ENCODE data around the gene OVCH1. TPM values are rescaled to one million over a fixed set of nuclear protein-coding genes. Genes with fewer than 3 reads are reported as not detected.

OVCH1 gene
- polyA plus RNA-seq, 1 experiment: 0.26 TPM

DNA sequence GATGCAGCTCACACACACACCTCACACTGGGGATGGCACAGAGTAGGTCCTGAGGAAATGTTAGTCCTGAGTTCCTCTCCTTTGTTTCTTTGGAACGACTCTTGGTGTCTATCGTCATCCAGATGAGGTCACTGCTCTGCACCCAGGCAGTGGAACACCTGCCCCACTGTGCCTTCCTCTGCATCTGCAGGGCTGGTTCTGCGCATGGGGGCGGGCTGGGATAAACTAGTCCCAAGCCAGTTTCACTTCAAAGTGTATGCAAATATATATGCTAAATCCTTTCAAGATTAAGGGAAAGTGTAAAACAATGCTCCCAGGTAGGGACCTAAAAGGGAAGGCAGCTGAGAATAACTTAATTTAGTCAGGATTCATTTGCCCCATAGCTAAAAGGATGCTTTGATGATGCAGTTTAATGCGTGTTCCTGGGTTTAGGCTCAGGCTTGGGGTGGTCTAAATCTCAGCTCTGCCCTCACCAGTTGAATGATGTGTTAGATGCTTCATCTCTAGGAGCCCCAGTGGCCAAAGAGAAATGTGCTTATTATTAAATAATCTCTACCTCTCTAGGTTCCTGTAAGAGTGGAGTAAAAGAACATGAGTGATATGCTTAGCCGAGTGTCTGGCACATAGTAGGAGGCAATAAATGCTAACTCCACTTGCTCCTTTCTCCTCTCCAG is 47.1 kb upstream of the OVCH1 start:
- Histone ChIP-seq H3K27ac (ENCODE audit: low read depth, low read length) (no peak overlapping the region), H3K4me3 (ENCODE audit: low read depth, low read length) (no peak overlapping the region), H3K27me3 (ENCODE audit: control insufficient read depth, insufficient read depth, low read length) (no peaks in the 10 kb centered on the region), H3K9me3 (ENCODE audit: control insufficient read depth, insufficient read depth, low read length) (no peaks in the 10 kb centered on the region)
- no peak for DNase-seq (ENCODE audit: low read depth, low spot score)
- TF ChIP-seq CTCF (IDR thresholded peaks at IDR 0.05; ENCODE audit: low read depth, low read length): no peak
- ChIA-PET POLR2A (interaction anchor here (0.6 kb wide), 1 partner anchor 1080 kb away, joined by 7 read pairs; no protein-coding TSS in a partner anchor), CTCF (interaction anchor here (0.6 to 1.5 kb wide), 3 partner anchors 8 to 708 kb away, joined by 3 to 4 read pairs (median 4); no protein-coding TSS in a partner anchor)

GRCh38 chr12:29543036-29543435 is 45.5 kb upstream of the OVCH1 start:
- Histone ChIP-seq H3K4me3 (ENCODE audit: low read depth, low read length) (no peak overlapping the region), H3K9me3 (ENCODE audit: control insufficient read depth, insufficient read depth, low read length) (no peaks in the 10 kb centered on the region), H3K27ac (ENCODE audit: low read depth, low read length) (no peak overlapping the region), H3K27me3 (ENCODE audit: control insufficient read depth, insufficient read depth, low read length) (no peaks in the 10 kb centered on the region)
- TF ChIP-seq CTCF (IDR thresholded peaks at IDR 0.05; ENCODE audit: low read depth, low read length): no peak
- CTCF ChIA-PET: interaction anchor here (1.1 to 1.6 kb wide), 2 partner anchors 10 to 24 kb away, joined by 5 read pairs; no protein-coding TSS in a partner anchor
- POLR2A ChIA-PET: no interaction called here
- DNase-seq (ENCODE audit: low read depth, low spot score): no peak

GRCh38 chr12:29537298-29537697 is 39.8 kb upstream of the OVCH1 start:
- no peaks in the 10 kb centered on the region for H3K9me3 ChIP-seq (ENCODE audit: control insufficient read depth, insufficient read depth, low read length)
- TF ChIP-seq CTCF (IDR thresholded peaks at IDR 0.05; ENCODE audit: low read depth, low read length): no peak
- ChIA-PET CTCF (interaction anchor here (1.4 kb wide), 1 partner anchor 15 kb away, joined by 5 read pairs; no protein-coding TSS in a partner anchor), POLR2A (no interaction called here)
- no peaks in the 10 kb centered on the region for H3K27me3 ChIP-seq (ENCODE audit: control insufficient read depth, insufficient read depth, low read length)
- DNase-seq (ENCODE audit: low read depth, low spot score): peak; percentile 32
- no peak overlapping the region for H3K4me3 ChIP-seq (ENCODE audit: low read depth, low read length)
- no peak overlapping the region for H3K27ac ChIP-seq (ENCODE audit: low read depth, low read length)

- Histone ChIP-seq H3K9me3 (ENCODE audit: control insufficient read depth, insufficient read depth, low read length) (no peaks in the 10 kb centered on the region), H3K27ac (ENCODE audit: low read depth, low read length) (no peak overlapping the region), H3K4me3 (ENCODE audit: low read depth, low read length) (no peak overlapping the region), H3K27me3 (ENCODE audit: control insufficient read depth, insufficient read depth, low read length) (no peaks in the 10 kb centered on the region)
- CTCF ChIA-PET: interaction anchor here (5.3 kb wide), 1 partner anchor 15 kb away, joined by 38 read pairs; no protein-coding TSS in a partner anchor
- TF ChIP-seq CTCF (IDR thresholded peaks at IDR 0.05; ENCODE audit: low read depth, low read length): no peak
- POLR2A ChIA-PET: no interaction called here
- no peak for DNase-seq (ENCODE audit: low read depth, low spot score)
These were observed 37.4 kb upstream of the OVCH1 start for GRCh38 chr12:29534935-29535334.

DNA sequence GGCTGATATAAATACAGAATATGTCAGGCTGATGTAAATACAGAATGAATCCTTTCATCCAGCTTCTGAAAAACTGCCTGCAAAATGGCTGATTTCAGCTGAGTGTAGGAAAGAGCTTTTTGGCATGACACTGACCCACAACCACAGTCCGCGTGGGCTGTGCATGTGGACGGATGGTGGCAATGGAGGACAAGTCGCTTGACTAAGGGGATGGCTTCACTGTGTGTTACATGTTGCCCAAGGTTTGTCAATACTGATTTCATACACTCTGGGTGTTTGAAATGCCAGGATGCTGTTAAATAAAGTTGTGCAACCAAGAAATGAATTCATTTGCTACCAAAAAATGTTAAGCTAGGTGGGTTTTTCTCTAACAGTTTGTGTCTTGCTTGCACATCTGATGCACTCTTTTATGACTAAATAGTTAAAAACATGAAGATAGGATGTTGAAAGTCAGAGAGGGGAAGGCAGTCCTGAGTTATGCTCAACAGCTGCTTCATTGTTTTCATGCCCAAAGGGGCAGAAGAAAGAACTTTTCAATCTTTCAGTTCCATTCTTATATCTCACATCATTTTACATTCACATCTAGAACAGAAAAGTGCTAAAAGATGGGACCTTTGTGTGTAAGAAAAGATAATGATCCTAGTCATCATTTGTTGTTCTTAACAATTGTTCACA is 36.5 kb upstream of the OVCH1 start:
- H3K27me3 ChIP-seq (ENCODE audit: control insufficient read depth, insufficient read depth, low read length): no peaks in the 10 kb centered on the region
- DNase-seq (ENCODE audit: low read depth, low spot score): no peak
- no peak overlapping the region for H3K27ac ChIP-seq (ENCODE audit: low read depth, low read length)
- ChIA-PET POLR2A (no interaction called here), CTCF (interaction anchor here (5.3 kb wide), 1 partner anchor 14 kb away, joined by 38 read pairs; no protein-coding TSS in a partner anchor)
- no peaks in the 10 kb centered on the region for H3K9me3 ChIP-seq (ENCODE audit: control insufficient read depth, insufficient read depth, low read length)
- no peak for TF ChIP-seq CTCF (IDR thresholded peaks at IDR 0.05; ENCODE audit: low read depth, low read length)
- H3K4me3 ChIP-seq (ENCODE audit: low read depth, low read length): no peak overlapping the region
